Ishikawa (cell line): ENCODE results near the gene SPECC1.

ENCODE experiments used
- FOXM1 ChIP-seq: IDR thresholded peaks from 2 replicates; pipeline ENCODE4 v1.6.1; 2012; ENCODE audit warnings: low read depth, borderline replicate concordance
- NFIC ChIP-seq: IDR thresholded peaks from 2 replicates; pipeline ENCODE4 v1.6.1; 2012
- TAF1 ChIP-seq: IDR thresholded peaks from 2 replicates; pipeline ENCODE4 v1.6.1; 2012; ENCODE audit warnings: low read depth, mild to moderate bottlenecking
- TCF12 ChIP-seq: IDR thresholded peaks from 2 replicates; pipeline ENCODE4 v1.6.1; 2012; ENCODE audit warnings: low read depth
- TEAD4 ChIP-seq: IDR thresholded peaks from 2 replicates; pipeline ENCODE4 v1.6.1; 2012
- TF ChIP-seq, protein P1 (sequence below): IDR thresholded peaks from 2 replicates; pipeline ENCODE4 v1.6.1; 2012; ENCODE audit warnings: low read depth, mild to moderate bottlenecking

DNA sequence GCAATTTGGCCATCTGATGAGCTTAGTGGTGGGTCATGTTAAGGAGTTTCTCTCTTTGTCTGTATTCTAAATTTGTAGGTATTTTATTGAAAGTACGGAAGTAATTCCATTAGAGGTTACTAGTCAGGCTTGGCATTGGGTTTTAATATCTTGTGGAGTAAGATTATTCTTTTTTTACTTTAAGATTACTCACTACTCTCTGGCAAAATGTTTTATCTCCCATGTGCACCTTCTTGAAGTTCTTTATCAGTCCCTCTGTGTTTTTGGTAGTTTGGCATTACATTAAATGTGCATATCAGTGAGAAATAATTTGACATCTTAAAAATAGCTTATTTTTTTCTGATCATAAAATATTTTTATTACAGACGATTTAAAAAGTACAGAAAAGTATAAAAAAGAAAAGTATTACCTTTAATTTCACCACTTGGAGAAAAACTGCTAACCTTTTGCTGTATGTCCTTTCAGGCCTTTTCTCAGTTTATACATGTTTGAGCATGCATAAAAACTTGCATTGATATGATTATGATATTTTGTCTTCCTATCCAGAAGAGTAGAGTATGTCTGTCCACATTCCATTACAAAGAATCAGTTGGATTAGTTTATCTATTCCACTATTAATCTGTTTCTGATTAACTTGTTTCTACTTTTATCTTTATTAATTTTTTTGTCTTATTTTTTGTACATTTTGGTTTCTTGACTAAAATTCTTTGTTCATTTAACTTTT lies 198.3 kb downstream of the SPECC1 start:
- TF ChIP-seq TEAD4 (no peak), FOXM1 (no peak), TAF1 (no peak), TCF12 (no peak), NFIC (no peak)
- TF ChIP-seq, protein P1, sequence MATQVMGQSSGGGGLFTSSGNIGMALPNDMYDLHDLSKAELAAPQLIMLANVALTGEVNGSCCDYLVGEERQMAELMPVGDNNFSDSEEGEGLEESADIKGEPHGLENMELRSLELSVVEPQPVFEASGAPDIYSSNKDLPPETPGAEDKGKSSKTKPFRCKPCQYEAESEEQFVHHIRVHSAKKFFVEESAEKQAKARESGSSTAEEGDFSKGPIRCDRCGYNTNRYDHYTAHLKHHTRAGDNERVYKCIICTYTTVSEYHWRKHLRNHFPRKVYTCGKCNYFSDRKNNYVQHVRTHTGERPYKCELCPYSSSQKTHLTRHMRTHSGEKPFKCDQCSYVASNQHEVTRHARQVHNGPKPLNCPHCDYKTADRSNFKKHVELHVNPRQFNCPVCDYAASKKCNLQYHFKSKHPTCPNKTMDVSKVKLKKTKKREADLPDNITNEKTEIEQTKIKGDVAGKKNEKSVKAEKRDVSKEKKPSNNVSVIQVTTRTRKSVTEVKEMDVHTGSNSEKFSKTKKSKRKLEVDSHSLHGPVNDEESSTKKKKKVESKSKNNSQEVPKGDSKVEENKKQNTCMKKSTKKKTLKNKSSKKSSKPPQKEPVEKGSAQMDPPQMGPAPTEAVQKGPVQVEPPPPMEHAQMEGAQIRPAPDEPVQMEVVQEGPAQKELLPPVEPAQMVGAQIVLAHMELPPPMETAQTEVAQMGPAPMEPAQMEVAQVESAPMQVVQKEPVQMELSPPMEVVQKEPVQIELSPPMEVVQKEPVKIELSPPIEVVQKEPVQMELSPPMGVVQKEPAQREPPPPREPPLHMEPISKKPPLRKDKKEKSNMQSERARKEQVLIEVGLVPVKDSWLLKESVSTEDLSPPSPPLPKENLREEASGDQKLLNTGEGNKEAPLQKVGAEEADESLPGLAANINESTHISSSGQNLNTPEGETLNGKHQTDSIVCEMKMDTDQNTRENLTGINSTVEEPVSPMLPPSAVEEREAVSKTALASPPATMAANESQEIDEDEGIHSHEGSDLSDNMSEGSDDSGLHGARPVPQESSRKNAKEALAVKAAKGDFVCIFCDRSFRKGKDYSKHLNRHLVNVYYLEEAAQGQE, result no peak
